ENCODE data around the gene AAMP.

Gene AAMP

GRCh38 chr2:218293715-218294429 is 23.9 kb upstream of the AAMP start:
- DNase-seq (ENCODE audit: low read depth in 2 of 2): no peak

DNA sequence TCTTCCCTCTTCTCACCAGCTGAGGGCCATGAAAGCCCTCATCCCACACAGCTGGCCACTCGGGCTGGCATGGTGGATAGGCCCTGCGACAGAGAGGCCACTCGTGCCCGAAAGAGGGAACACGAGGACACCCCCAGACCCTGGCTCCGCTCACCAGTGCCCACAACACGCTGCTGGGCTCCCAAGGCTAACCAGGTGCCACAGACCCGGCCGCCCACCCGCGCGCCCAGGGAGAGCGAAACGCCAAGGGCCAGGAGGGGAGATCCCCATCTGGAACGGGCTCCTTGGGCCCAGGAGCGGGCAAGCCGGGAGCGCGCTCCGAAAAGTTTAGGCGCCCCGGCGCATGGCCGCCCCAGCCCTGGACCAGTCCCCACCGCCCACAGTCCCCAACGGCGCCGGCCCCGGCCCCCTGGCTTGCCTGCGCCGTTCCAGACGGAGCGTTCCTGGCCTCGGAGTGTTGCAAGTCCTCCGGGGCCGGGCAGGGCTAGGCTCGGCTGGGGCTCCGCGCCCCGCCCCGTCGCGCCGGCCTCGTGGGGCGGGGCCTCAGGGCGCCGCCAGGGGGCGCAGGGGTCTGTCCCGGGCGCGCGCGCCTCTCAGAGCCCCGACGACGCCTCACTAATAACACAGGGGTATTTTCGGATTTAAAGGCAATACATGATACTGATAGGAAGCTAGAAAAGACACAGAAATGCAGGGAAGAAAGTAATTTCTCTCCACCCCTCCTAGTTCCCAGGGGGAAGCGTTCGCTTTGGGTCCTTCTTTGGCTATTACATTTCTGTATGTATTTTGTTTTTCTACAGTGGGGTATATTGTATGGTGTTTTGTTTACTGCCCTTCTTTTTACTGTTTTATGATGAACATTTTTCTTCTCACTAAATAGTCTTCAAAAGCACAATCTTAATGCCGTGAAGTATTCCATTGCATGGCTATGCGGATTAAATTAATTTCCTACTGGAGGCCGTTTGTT is 22.4 kb upstream of the AAMP start, which contains the start of gene TMBIM1:
TMBIM1 (minus strand) TSS at position 456 of the 967 bp plus-strand sequence. CDS start 10,362 bp downstream, outside the sequence.
- peak; percentile 60 to 67 for DNase-seq (ENCODE audit: low read depth in 2 of 2)

- no peak for DNase-seq (ENCODE audit: low read depth in 2 of 2)
Observed at GRCh38 chr2:218291318-218292047, 21.5 kb upstream of the AAMP start.

- peak in 1 of 2 donors; percentile 24 for DNase-seq (ENCODE audit: low read depth in 2 of 2)
Observed at GRCh38 chr2:218290316-218291261, 20.7 kb upstream of the AAMP start.

DNA sequence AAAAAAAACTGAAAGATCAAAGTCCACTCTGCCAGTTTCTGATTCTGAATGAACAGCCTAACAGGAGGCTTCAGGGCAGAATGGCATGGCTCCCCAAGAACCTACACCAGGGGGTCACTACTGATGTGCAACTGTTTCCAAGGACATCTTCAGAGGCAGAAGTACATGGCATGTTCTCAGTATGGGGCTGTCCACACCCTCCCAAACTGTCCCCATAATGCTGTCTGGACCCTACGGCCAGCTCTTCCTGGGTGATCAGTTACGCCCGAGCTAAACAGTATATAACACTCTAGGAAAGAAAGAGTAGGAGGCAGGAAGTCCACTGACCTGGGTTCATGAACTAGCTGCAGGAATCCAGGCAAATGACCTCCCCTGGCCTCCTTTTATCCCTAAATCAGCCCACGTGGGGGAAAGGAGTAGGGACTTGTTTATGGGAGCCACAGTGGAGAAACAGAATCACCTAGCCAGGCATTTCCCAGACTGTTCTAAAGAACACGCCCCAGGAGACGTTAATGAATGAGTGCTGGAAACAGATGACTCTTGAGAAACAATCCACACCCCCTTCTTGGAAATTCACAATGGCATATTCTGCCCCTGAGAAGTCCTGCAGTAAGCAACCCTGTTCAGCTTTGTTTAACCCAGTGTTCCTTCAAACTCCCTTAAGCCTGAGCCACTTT is 19.8 kb upstream of the AAMP start:
- DNase-seq (ENCODE audit: low read depth in 2 of 2): no peak

GRCh38 chr2:218286570-218287459 is 16.9 kb upstream of the AAMP start:
- DNase-seq (ENCODE audit: low read depth in 2 of 2): peak; percentile 54 to 69

GRCh38 chr2:218285604-218286003 is 15.7 kb upstream of the AAMP start:
- no peak for DNase-seq (ENCODE audit: low read depth in 2 of 2)

DNA sequence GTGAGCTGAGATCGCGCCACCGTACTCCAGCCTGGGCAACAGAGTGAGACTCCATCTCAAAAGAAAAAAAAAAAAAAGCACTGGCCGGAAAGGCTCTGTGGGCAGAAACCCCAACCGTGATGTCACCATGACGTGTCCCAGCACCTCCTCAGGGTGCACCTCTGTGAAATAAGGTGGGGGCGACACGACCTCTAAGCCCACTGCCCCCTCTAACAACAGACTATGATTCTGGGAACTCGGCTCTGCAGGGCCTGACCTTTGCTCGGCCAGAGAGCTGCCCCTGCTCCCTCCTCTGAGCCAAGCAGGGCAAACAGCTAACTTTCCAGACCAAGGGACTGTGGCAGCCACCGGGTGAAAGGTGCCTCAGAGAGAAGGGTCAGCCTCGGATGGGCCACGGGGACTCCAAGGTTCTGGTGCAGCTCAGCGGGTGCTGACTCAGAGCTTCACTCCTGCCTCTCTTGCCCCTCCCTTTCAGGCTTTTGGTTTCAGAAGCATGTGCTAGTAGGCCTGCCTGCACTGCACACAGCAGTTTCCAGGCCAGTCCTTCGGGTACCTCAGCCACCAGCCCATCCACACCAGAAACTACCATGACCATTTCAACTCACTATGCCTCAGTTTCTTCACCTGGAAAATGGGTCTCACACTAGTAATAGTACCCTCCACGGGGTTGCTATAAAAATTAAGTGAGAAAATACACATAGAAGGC is 14.3 kb upstream of the AAMP start:
- DNase-seq (ENCODE audit: low read depth in 2 of 2): peak; percentile 29 to 38

DNA sequence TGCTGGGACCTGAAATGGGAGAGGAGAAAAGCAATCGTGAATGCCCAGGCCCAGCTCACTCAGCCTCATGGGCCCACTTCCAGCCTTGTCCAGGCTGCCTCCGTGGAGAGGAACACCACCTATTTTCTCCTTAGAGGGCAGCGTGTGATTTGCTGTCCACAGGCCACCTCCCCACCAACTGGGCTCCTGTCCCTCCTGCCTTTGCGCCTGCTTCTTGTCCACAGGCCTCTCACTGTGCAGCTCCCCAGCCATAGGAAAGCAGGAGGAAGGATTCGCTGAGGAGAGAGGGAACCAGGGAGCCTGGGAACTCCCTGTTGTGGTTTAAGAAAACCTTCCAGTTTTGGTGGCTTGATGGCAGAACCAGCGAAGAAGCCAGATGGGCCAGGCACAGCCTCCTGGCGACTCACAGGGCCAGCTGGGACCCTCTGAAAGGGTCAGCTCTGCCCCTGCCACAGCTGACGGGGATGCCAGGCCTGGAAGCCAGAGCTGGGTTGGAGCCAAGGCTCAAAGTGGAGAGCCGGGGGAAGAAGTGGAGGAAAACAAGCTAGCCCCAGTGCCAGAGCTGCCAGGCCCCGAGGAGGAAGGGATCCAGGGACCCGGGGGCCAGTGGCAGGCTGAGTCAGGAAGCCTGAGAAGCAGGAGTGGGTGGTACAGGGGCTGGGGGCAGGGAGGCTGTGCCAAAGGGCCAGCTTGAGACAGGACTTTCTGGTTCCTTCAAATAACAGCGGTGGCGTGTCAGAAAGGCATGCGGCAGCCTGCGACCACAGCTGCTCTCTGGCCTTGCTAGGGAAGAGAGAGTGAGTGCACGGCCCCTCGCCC is 12.4 kb upstream of the AAMP start:
- no peak for DNase-seq (ENCODE audit: low read depth in 2 of 2)

GRCh38 chr2:218281449-218281848 is 11.5 kb upstream of the AAMP start:
- DNase-seq (ENCODE audit: low read depth in 2 of 2): no peak

DNA sequence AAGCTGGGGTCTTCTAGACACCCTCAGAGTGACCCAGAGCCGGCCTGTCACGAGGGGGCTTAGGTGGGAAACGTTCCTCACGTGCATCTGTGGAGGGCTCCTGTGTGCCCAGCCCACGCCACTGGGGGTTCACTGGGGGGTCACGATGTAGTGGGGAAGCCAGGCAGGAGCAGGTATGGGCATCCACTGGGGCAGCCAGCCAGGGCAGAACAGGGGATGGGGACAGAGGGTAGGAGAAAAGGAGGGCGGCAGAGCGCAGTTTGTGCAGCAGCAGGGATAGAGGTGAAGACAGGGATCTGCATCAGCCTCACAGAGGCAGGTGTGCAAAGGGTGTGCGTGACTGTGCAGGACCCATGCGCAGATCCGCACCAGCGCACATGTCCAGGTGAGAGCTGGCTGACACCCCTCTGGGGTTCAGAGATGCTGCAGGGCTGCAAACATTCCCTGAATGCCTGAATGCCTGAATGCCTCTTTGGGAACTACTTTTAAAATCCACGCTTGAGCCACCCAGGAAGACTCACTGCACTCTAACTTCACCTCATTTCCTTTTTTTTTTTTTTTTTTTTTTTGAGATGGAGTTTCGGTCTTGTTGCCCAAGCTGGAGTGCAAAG is 10.4 kb upstream of the AAMP start:
- no peak for DNase-seq (ENCODE audit: low read depth in 2 of 2)

GRCh38 chr2:218278531-218279360 is 8.8 kb upstream of the AAMP start:
- DNase-seq (ENCODE audit: low read depth in 2 of 2): no peak

DNA sequence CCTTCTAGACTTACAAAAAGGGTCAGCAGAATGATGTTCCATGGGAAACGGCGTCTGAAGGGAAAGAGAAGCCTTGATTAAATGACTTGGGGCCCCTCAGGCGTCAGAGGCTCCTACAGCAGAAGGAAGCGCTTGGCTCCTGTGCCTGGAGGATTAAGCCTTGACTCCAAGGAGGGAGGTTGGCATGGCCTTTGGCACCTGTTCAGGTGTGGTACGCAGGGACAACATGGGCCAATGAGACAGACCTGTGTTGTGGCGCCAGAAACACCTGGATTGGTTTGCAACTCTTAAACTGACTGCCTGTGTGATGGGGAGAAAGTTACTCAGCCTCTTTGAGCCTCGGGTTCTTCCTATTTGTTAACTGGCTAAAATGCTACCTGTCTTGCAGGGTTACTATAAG is 8.0 kb upstream of the AAMP start:
- DNase-seq (ENCODE audit: low read depth in 2 of 2): no peak

DNA sequence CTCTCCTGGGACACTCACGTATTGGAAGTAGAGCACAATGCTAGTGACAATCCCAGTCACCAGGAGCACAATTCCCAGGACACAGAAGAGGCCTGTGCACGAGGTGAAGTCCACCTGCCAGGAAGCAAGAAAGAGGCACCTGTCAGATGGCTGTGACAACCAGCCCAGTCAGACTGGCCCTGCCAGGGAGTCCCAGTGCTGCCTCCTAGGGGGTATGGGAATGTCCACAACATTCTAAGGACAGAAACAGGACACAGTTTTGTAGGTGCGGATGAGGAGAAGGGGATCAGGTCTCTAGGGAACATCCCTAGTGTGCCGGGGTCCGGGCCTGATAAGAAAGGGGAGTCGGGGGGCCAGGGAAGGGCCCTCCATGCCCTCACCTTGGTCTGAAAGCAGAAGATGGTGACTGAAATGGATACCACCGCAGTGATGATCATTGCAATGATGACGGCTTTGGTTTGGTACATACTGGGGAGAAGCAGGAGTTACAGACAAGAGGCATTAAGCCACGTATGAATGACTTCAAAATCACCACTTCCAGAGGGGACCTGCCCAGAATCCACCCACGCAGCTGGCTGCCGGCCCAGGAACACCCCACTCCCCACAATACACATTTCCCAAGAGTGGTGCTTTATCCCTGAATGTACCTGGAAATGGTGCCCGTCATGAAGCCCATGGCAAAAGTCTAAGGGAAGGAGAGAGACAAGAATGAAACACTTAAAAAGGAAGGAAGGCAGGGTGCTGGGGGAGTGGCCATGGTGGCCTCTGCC is 7.2 kb upstream of the AAMP start:
- DNase-seq (ENCODE audit: low read depth in 2 of 2): no peak

- DNase-seq (ENCODE audit: low read depth in 2 of 2): no peak
Observed at GRCh38 chr2:218275371-218276072, 5.6 kb upstream of the AAMP start.
